HepG2 (cell line): ENCODE measurements around the gene P2RY12. TPM values are rescaled to one million over a fixed set of nuclear protein-coding genes. Genes with fewer than 3 reads are reported as not detected.

Source experiments
- ATAC-seq: fragments of 200-7000 bp; cut with Tn5 transposase; 3 replicates; pipeline ENCODE4 v1.9.1; 2020; ENCODE audit warnings: mild to moderate bottlenecking, moderate library complexity
- BruUV-seq: library from RNA; stranded (reverse); fragments of 400-500 nt; replicated peaks from 2 replicates; lab custom pipeline; 2021; lab: Mats Ljungman, UMichigan
- CTCF ChIA-PET: fragments of 300-600 bp; formaldehyde crosslinking; extraction: SDS; loops from one replicate; lab custom pipeline; 2021; ENCODE audit warnings: low total read pairs, inconsistent platforms, low intra/inter-chr PET ratio; lab: Yijun Ruan, JAX
- POLR2A ChIA-PET: fragments of 350-600 bp; sonication (Branson Sonifier 250); formaldehyde crosslinking; loops from one replicate; lab custom pipeline; 2020; ENCODE audit warnings: antibody characterized with exemption, inconsistent platforms; lab: Yijun Ruan, JAX
- DNase-seq: peaks from one replicate; pipeline ENCODE4 v3.0.0-alpha.2; 2015; ENCODE audit warnings: low spot score
- FAIRE-seq: peaks from 3 replicates; lab custom pipeline; 2011; peaks lifted over from hg19 to GRCh38; lab: Jason Lieb, UNC
- H2AFZ ChIP-seq: one replicate; pipeline ENCODE4 v1.6.1; 2011; ENCODE audit warnings: low read length, inconsistent platforms
- H3K27ac ChIP-seq: fragments of 300-600 bp; 3 replicates; pipeline ENCODE4 v1.8.0; 2011; ENCODE audit warnings: mixed run types, mild to moderate bottlenecking, mixed read lengths, low read length, inconsistent platforms; ENCODE audit not compliant: insufficient read depth; ENCODE audit errors: extremely low read length
- H3K27me3 ChIP-seq, 2 experiments: fragments of 200-600 bp in 1 of 2; 2 replicates in 1 of 2; 3 replicates in 1 of 2; pipeline versions ENCODE4 v1.6.0 to v1.8.0; 2011; ENCODE audit warnings: low read length in 2 of 2, mild to moderate bottlenecking in 2 of 2, moderate library complexity in 2 of 2, inconsistent platforms in 1 of 2; ENCODE audit not compliant: insufficient read depth in 2 of 2, control insufficient read depth in 1 of 2
- H3K36me3 ChIP-seq, 2 experiments: fragments of 200-600 bp in 1 of 2; replicated peaks in 1 of 2; 2 replicates in 1 of 2; 3 replicates in 1 of 2; pipeline versions ENCODE4 v1.5.1 to v1.8.0; 2011; ENCODE audit warnings: low read length in 2 of 2, inconsistent platforms in 1 of 2; ENCODE audit not compliant: insufficient read depth in 2 of 2, control insufficient read depth in 1 of 2
- H3K4me1 ChIP-seq: 2 replicates; pipeline ENCODE4 v1.5.1; 2012; ENCODE audit warnings: low read length, inconsistent platforms; ENCODE audit not compliant: insufficient read depth
- H3K4me2 ChIP-seq: 2 replicates; pipeline ENCODE4 v1.6.0; 2011; ENCODE audit warnings: low read depth, low read length, inconsistent platforms
- H3K4me3 ChIP-seq, 3 experiments: fragments of 200-600 bp in 1 of 3; sonication (generic), shearing (Covaris generic) in 1 of 3; replicated peaks in 1 of 3; 2 replicates each; pipeline ENCODE4 v1.5.1; 2011 to 2016; ENCODE audit warnings: low read length in 3 of 3, inconsistent platforms in 2 of 3, low read depth in 2 of 3, mild to moderate bottlenecking in 2 of 3, control low read depth in 1 of 3, mixed read lengths in 1 of 3; ENCODE audit not compliant: insufficient read depth in 1 of 3
- H3K79me2 ChIP-seq: one replicate; pipeline ENCODE4 v1.6.1; 2011; ENCODE audit warnings: low read length, inconsistent platforms; ENCODE audit not compliant: insufficient read depth
- H3K9ac ChIP-seq: 2 replicates; pipeline ENCODE4 v1.6.0; 2011; ENCODE audit warnings: mild to moderate bottlenecking, low read depth, low read length, inconsistent platforms; ENCODE audit not compliant: insufficient read depth
- H3K9me3 ChIP-seq: 2 replicates; pipeline ENCODE4 v1.5.1; 2012; ENCODE audit warnings: mild to moderate bottlenecking, low read length
- H4K20me1 ChIP-seq: 2 replicates; pipeline ENCODE4 v1.6.0; 2011; ENCODE audit warnings: inconsistent platforms, mild to moderate bottlenecking, low read length, moderate library complexity; ENCODE audit not compliant: insufficient read depth
- BHLHE40 ChIP-seq: IDR thresholded peaks from 2 replicates; pipeline ENCODE4 v1.6.1; 2011; ENCODE audit warnings: low read length, improper control_type of control experiment
- ELF3 ChIP-seq: IDR thresholded peaks from 2 replicates; pipeline ENCODE4 v1.6.1; 2016; ENCODE audit warnings: missing genetic modification reagents, missing compliant biosample characterization
- EZH2 ChIP-seq: conservative IDR thresholded peaks from 2 replicates; pipeline ENCODE4 v1.6.1; 2012; ENCODE audit warnings: mild to moderate bottlenecking, low read depth, low read length, moderate library complexity
- HMGA1 ChIP-seq: sonication (generic); formaldehyde crosslinking; conservative IDR thresholded peaks from 2 replicates; pipeline ENCODE4 v1.4.0; 2020; ENCODE audit warnings: missing genetic modification reagents
- HOXD1 ChIP-seq: sonication (generic); formaldehyde crosslinking; IDR thresholded peaks from 2 replicates; pipeline ENCODE4 v1.5.0; 2020; ENCODE audit warnings: missing genetic modification reagents
- MYPOP ChIP-seq: sonication (generic); formaldehyde crosslinking; IDR thresholded peaks from 2 replicates; pipeline ENCODE4 v1.8.1; 2023; ENCODE audit warnings: mild to moderate bottlenecking, moderate library complexity, missing genetic modification reagents
- SETDB1 ChIP-seq: sonication (generic); formaldehyde crosslinking; IDR thresholded peaks from 2 replicates; pipeline ENCODE4 v1.5.1; 2020; ENCODE audit warnings: missing genetic modification reagents, mild to moderate bottlenecking, borderline replicate concordance
- SKIL ChIP-seq: sonication (generic); formaldehyde crosslinking; IDR thresholded peaks from 2 replicates; pipeline ENCODE4 v1.8.0; 2022; ENCODE audit warnings: missing genetic modification reagents, mild to moderate bottlenecking, moderate library complexity, borderline replicate concordance
- WGBS: methylation state at CpG from one replicate; pipeline ENCODE4 v1.1.6; 2017; ENCODE audit warnings: low lambda C conversion rate; 5-methylcytosine and 5-hydroxymethylcytosine counted together
- in situ Hi-C: cut with HindIII; loops from 2 replicates; pipeline ENCODE4 v1.10.0; 2017; ENCODE audit warnings: low pct_unique_long_range_greater_than_20kb; ENCODE audit not compliant: extremely low pct_ligation_motif_present
- intact Hi-C: fragments of 100-400 bp; cut with micrococcal nuclease; formaldehyde crosslinking; loops from one replicate; pipeline ENCODE4 v1.10.0; 2022; ENCODE audit not compliant: unreplicated experiment
- polyA plus RNA-seq, 8 experiments: library from polyadenylated mRNA; depleted of rRNA in 3 of 8; stranded (reverse) in 7 of 8; unstranded in 1 of 8; fragments of >200 nt; fragmentation: Illumina TruSeq in 4 of 8; extraction: Trizol in 4 of 8; gene quantifications; 2 replicates each; pipeline versions ENCODE4 v1.2.1 to v1.2.3, GENCODE V29; 2011 to 2016; ENCODE audit warnings: low read depth in 4 of 8, missing spikeins in 1 of 8, mixed read lengths in 1 of 8; ENCODE audit not compliant: insufficient read depth in 1 of 8
- total RNA-seq, 5 experiments: library from RNA; depleted of rRNA; stranded (reverse); fragments of >200 nt; fragmentation: Illumina TruSeq; extraction: Trizol; gene quantifications; 2 replicates each; pipeline ENCODE4 v1.2.3, GENCODE V29; 2016; ENCODE audit warnings: low read depth in 1 of 5
- TF ChIP-seq, protein P1 (sequence below): sonication (generic); formaldehyde crosslinking; conservative IDR thresholded peaks from 2 replicates; pipeline ENCODE4 v1.4.0; 2020; ENCODE audit warnings: missing genetic modification reagents

The P2RY12 gene
- total and polyA plus RNA-seq, 2 of the 13 experiments (the other 11 are each of a cell fraction or from before 2014, with no cell fraction given) = not detected

DNA sequence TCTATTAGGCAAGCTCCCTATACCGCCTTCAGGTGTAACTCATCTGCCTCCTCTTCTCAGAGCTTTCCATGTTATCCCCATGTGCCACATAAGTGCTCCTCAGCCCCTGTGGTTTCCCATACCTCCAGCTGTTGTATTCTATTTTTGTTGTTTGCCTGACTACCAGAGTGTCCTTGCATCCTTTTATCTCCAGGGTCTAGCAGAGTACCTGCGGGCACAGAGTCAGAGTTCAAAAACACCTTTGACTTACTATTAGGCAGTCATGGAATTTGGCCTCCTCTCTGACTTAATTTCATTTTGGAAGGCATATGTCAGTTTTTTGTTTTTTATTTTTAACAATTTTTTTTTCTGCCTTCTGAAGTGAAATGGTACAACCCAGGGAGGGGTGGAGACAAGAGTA lies 75.0 kb downstream of the P2RY12 start (continued):
- TF ChIP-seq, protein P1, sequence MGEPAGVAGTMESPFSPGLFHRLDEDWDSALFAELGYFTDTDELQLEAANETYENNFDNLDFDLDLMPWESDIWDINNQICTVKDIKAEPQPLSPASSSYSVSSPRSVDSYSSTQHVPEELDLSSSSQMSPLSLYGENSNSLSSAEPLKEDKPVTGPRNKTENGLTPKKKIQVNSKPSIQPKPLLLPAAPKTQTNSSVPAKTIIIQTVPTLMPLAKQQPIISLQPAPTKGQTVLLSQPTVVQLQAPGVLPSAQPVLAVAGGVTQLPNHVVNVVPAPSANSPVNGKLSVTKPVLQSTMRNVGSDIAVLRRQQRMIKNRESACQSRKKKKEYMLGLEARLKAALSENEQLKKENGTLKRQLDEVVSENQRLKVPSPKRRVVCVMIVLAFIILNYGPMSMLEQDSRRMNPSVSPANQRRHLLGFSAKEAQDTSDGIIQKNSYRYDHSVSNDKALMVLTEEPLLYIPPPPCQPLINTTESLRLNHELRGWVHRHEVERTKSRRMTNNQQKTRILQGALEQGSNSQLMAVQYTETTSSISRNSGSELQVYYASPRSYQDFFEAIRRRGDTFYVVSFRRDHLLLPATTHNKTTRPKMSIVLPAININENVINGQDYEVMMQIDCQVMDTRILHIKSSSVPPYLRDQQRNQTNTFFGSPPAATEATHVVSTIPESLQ (CRISPR knock-in tag) = no peak
- TF ChIP-seq EZH2 = no peak

DNA sequence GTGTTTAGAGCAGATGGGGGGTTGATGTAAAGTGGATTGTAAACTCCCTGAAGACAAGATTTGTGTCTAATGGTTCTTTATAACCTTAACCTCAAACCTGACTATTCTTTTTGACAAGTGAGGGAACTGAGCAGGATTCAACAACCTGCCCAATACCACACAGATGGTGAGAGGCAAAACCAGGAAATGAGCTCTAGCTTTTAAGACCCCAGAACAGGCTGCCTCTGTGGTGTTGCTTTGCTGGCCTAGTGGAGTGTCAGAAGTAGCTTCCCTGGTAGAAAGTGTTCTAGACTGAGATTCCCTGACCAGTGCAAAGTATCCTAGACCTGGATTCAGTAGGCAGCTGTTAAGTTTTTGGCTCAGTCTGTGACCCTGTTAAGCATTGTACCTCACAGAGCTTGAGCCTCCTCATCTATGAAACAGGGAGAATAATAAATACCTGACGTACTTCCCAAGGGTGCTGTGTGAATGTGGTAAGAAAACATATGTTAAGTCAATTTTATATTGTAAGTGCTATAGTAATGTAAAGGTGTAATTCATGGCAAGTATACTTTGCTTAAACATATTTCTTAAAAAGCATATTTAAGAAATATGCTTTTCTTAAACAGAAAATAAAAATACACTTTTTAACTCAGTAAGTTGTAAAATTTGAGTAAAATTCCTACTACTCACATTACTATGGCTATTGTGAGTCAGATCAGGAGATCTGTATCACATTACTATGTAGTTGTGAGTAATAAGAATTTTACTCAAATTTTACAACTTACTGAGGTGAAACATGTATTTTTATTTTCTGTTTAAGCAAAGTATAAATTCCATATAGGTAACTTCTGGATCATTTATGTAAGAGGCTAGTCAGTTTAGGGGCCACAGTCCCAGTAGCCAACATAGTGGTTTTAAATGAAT lies 76.7 kb downstream of the P2RY12 start:
- Histone ChIP-seq H2AFZ (no peak overlapping the region), H3K9ac (no peak overlapping the region), H3K27me3 (no peaks in the 10 kb centered on the region), H3K4me3 (no peak overlapping the region), H3K4me2 (no peak overlapping the region), H3K27ac (no peak overlapping the region), H3K36me3 (no peaks in the 10 kb centered on the region), H3K4me1 (peaks cover 10% of the 10 kb centered on the region), H3K9me3 (no peaks in the 10 kb centered on the region), H3K79me2 (no peaks in the 10 kb centered on the region), H4K20me1 (no peaks in the 10 kb centered on the region)
- ChIA-PET CTCF (no interaction called here), POLR2A (no interaction called here)
- no peak for FAIRE-seq
- DNase-seq = no peak
- intact Hi-C loops (no loop called here), in situ Hi-C loops (no loop called here)
- no TSS peak for BruUV-seq
- no peak for ATAC-seq
- 29% methylated on average over 1 of the region's 1 CpG for WGBS
- TF ChIP-seq HOXD1 (CRISPR knock-in tag) (no peak), ELF3 (CRISPR knock-in tag) (no peak), MYPOP (no peak), HMGA1 (CRISPR knock-in tag) (no peak), BHLHE40 (no peak), SETDB1 (CRISPR knock-in tag) (no peak), SKIL (no peak)
